Measurements from ENCODE around the gene IL1RAPL1.

- TF ChIP-seq CTCF (IDR thresholded peaks at IDR 0.05) (no peak), ZFX (IDR thresholded peaks at IDR 0.05; ENCODE audit: borderline replicate concordance) (no peak)
Observed at GRCh38 chrX:29148511-29148910, 561.3 kb downstream of the IL1RAPL1 start.
